NCI-H2196 (cell line): ENCODE data around the gene BMAL1.

Experiments used
- DNase-seq: peaks from one replicate; lab custom pipeline; 2025; ENCODE audit not compliant: unreplicated experiment; lab: John Stamatoyannopoulos, UW

The BMAL1 gene

DNA sequence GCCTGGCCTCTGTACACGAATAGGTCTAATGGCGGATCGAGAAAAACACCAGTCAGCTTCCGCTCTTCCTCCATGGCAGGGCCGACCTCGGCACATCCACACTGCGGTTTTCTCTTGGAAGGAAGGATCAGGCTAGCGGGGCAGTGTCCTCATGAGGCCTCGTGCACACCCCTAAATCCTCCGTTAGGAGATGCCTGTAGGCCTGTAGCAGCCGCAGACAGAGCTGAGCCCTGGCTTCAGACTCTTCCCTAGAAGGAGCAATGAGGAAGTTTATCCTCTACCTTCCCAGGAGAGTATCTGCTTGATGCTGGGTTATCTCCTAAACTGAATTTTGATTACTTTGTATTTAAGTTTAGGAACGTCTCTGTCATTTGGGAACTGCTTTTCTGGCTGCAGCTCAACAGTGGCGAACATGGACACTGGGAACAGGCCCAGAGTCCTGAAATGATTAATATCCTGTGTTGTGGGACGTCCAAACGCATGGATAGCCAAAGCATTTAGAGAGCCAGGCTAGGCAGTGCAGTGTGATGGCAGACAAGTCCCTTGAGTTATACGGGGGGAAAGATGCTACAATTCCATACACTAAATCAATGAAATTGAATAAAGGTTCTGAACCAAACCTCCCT, 16.5 kb upstream of the BMAL1 start:
- DNase-seq: no peak

- no peak for DNase-seq
These were observed 16.0 kb upstream of the BMAL1 start for GRCh38 chr11:13261591-13262061.

GRCh38 chr11:13262096-13262495, 15.5 kb upstream of the BMAL1 start:
- no peak for DNase-seq

DNA sequence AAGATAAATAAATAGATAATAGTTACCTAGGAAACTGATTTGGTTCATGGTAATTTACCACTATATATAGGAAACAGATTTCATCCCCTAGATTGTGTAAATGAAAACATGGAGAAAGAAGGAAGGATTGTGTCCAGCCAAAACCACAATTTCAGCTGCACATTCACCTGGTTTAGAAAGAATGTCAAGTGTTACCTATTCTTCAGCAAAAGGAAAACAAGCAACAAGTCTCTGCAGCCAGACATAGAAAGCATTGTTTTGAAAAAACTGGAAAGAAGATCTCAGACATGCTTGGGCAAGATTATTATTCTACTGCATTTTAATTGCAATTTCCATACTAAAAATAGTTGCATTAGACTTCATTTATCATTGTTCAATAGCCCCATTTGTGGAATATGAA, 8.8 kb upstream of the BMAL1 start:
- no peak for DNase-seq

DNA sequence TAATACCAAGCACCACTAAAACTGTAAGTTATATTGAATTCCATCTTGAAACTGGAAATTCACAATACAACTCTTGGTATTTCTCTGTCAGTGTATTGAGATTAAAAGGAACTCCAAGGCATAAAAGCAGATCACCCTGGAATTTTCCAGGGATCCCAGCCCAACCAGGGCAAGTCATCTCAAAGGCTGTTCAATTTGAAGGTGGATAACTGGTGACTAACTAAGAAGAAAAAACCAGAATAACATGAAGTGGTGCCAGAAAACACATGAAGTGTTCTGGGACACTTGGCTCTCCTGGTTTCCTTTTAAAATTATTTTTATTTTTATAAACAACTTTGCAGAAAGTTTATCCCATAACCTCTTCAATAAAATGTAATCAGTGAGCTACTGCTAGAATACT, 7.8 kb upstream of the BMAL1 start:
- DNase-seq: no peak

GRCh38 chr11:13271060-13271693, 6.4 kb upstream of the BMAL1 start:
- DNase-seq: no peak

DNA sequence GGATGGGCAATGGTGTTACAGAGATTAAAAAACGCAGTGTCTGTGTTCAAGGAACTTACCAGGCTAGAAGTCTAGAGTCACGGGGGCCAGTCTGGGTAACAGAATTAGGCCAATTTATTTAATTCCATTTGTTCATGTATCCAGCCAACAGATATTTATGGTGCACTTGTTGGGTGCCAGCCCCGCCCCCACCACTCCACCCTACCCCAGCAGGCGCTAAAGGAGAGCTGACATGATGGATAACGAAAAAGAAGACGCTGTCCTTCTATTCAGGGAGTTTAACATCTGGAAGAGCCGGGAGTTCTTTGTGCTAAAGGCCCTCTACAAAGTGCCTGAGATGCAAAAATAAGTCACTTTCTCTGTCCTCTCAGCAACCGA, 1.1 kb upstream of the BMAL1 start:
- no peak for DNase-seq

DNA sequence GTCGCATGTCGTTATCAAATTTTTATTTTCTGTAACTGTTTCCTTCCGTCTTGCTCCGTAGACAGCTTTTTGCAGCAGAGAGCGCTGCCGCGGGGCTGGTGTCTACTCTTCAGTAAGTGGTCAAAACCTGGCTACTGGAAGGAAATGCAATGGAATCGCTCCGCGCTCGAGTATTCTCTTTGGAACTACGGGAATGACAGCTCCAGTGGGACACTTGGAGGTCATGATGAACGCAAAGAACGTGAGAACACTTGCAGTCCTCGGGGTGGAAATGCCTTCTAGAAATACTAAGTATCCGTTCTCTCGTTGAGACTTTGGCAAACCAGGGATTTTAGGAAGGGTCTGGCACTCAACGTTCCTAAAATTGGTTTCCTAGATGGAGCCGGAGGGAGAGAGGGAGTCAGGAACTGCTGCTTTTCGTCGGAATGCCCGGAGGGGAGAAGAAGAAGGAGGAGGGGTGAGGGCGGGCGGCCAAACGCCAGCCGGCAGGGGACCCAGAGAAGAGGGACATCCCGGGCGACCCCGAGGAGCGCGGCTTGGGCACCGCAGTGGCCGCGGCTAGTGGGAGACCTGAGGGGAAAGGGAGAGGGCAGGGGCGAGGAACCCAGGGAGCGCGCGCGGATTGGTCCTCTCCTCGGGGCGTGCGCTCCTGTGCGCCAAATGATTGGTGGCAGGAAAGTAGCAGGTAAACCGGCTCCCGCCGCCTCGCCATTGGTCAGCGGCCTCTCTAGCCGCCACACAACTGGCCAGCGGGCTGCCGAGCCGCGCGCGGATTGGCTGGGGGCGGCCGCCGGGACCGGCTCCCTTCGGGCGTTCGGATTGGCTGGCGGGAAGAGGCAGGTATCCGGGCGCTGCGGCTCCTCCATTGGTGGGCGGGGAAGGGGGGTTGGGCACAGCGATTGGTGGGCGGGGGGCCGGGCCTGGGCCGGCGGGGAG, 490 bp upstream of the BMAL1 start:
- peak; percentile 97 for DNase-seq

DNA sequence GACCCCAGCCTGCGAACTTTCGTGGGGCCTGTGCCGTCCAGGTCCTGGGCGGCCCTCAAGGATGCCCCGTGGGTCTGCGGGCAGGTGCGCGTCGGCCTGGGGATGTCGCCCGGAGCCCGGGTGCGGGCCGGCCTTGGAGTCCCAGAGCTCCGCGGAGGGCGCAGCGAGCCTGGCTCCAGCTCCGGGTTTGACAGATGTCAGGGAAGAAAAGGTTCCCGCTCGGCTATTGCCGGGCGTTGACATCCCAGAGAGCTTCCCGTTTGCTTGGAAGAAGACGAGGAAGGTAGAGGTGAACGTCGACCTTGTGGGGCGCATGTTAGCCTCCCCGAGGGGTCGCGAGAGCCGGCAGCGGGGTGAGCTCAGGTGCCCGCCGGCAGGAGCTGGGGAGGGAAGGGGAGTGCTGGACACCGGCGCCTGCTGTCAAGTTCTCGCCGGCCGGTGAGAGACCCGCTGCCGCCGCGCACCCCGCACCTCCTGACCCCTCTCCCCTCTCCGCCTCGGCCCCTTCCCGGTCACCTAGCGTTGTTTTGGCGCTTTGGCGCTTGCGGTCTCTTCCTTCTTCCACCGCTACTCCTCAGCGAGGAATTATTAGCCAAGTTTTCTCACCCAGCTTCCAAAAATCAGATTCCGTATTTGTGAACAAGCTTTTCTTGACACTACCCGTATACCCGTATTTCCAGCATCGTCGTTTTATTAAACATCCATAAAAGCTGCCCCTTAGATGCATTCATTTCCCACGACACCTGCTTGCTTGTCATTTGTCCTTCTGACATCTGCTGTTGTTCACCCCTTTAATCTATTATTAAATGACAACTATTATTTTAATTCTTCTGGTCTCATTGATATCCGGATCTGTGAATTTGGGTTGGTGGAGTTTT, 1.3 kb downstream of the BMAL1 start:
- DNase-seq: no peak

DNA sequence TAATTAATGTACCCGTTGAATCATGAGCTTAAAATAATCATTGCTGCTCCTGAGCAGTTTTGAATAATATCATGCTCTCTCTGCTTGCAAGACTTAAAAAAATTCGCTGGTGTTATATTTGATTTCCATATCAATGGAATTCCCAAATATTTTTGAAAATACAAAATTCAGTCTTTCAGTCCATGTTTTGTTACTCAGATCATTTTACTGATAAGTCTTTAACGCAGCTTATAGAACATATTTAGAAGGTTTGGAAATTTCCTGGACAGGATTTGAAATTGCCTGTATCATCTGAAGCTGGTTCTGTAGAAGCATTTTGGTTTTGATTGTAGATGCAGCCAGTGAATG, 1.9 kb downstream of the BMAL1 start:
- DNase-seq: no peak

GRCh38 chr11:13280092-13280722, 2.6 kb downstream of the BMAL1 start:
- DNase-seq: no peak

- DNase-seq: no peak
These were observed 3.2 kb downstream of the BMAL1 start for GRCh38 chr11:13280777-13281176.

GRCh38 chr11:13283636-13284035, 6.0 kb downstream of the BMAL1 start:
- DNase-seq: no peak

DNA sequence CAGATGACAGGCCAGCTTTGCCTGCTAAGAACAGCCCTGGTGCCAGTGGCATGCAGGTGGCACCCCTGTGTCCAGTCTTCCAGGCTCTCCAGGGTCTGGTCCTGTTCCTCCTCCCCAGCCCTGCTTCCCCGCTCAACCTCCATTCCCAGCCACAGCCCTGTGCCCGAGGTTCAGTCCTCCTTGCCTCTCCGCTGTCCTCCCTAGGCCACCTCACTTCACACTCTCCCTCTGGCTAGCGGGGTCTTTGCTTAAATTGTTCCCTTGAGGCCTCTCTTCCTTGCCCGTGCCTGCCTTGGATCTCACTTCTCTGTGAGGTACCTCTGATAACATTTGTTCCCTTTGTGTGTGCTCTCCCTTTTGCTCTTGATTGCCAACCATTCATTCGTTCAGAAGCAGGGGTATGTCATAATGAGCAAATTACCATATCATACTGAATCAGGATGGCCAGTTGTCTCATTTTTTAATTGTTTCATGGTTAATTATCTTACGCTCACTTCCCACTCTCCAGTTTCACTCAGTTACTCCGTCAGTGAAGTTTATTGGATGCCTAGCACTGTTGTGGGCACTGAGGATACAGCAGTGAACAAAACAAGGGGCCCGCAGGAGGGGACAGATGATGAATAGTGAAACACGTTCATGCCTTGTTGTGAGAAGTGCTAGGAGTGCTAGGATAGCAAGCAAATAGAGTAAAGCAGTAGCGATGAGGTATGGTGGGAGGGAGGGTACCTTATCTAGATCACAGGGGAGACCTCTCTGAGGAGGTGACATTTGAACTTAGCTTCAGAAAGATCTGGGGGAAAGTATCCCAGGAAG, 7.4 kb downstream of the BMAL1 start:
- DNase-seq: no peak

GRCh38 chr11:13286279-13286821, 8.8 kb downstream of the BMAL1 start:
- DNase-seq: no peak

GRCh38 chr11:13287036-13287435, 9.4 kb downstream of the BMAL1 start:
- DNase-seq: no peak

- no peak for DNase-seq
These were observed 10.1 kb downstream of the BMAL1 start for GRCh38 chr11:13287681-13288080.

DNA sequence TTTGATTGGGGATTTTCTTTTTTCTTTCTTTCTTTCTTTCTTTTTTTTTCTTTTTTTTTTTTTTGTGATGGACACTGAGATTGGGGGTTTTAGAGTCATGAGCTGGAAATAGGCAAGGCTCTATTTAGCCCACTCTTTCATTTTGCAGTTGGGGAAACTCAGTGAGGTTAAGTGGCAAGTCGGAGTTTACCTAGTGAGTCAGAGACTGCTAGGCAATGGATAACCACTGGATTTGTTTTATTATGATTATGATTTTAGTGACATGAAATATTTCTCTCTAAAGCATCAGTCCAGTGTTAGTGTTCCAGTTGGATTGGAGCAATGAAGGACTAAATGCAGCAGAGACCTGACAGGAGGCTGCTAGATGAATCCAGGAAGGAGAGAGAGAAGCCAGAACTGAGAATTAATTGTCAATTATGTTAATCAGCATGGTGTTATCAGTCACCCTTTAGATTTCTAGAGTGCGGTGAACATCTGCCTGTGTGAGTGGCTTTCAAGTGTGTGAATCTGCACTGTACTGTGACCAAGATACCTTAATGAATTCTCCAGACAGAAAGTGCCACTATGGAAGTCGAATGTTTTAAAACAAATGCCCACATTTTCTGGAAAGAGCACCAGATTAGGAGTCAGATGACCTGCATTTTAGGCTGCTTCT, 10.9 kb downstream of the BMAL1 start:
- DNase-seq: no peak

DNA sequence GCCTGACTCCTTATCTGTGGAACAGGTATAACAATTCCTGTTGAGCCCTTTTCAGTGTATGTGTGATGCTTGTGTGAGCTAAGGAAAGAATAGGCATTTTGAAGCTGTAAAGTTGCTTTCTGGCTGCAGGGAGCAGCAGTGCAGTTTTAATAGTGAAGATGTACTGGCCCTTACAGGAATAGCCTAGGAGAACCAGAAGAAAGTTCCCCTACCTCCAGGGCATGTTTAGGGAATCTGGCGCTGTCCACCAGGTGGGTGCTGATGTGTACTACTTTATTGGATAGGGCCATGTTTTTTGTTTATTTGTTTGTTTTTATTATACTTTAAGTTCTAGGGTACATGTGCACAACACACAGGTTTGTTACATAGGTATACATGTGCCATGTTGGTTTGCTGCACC, 11.5 kb downstream of the BMAL1 start:
- no peak for DNase-seq
